NCI-H2171 (cell line): Measurements from ENCODE around the gene KIF22.
"Not testable (repeated sequence)": the region's sequence is repeated elsewhere in the genome, so short reads cannot be mapped to it uniquely, and the experiment has no call there.

Source experiments
- DNase-seq: peaks from one replicate; lab custom pipeline; 2025; lab: John Stamatoyannopoulos, UW

KIF22 gene

DNA sequence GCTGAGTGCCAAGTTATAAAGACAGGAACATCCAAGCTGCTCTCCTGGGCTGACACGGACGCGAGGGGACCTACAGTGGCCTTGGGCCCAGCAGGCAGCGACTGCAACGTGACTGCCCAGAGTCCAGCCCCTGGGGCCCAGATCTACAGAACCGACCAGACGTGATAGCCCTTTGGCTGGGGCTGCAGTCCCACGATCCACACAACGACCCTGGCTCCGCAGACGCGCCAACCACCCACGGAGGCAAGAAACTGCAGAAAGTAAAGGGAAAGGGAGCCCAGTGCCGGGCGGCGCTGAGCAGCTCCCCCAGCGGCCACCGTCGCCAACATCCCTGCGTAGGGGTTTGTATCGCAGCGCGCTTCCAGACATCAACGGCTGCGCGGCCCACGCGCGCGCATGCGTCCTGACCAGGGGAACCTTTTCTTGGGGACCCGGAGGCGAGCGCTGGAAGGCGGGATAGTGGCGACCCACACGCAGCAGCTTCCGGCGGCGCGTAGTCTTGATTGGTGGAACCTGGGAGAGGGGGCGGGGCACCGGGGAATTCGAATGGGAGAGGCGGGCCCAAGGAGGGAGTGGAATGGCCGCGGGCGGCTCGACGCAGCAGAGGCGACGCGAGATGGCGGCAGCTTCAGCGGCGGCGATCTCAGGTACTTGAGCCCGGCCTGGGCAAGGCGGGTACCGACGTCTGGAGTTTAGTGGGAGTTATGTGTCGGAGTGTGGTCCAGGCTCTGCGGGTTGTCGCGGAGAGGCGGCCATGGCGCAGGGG is at the start of gene KIF22:
TSS of gene KIF22 (plus strand) at position 569 of the 766 bp plus-strand sequence. CDS start at position 578, 9 bp downstream.
- peak; percentile 98 for DNase-seq

DNA sequence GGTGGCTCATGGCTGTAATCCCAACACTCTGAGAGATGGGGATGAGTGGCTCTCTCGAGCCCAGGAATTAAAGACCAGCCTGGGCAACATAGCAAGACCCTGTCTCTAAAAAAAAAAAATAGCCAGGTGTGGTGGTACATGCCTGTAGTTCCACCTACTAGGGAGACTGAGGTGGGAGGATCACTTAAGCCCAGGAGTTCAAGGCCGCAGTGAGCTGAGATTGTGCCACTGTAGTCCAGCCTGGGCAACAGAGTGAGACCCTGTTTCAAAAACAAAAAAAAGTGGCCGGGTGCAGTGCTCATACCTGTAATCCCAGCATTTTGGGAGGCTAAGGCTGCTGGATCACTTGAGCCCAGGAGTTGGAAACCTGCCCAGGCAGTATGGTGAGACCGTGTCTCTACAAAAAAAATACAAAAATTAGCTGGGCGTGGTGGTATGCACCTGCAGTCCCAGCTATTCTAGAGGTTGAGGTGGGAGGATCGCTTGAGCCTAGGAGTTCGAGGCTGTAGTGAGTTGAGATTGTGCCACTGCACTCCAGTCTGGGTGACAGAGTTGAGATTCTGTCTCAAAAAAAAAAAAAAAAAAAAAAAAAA is 47.8 kb upstream of the KIF22 start:
- DNase-seq: peak; percentile 42

DNA sequence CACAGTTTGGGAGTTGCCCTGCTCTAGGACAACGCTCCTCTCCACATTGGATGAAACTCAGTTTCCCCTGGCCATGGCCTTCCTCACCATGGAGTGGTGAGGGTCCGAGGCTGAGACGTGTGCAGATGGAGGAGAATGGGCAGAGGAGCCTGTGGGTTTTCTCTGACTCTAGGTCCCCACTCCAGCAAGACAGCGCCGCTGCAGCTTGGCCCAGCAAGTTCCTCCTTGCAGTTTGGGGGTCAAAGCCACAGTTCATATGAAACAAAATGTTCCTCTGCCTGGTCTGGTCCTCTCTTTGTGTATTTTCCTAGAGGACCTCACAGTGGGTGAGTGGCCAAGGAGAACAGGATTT is 47.1 kb upstream of the KIF22 start:
- DNase-seq: no peak

DNA sequence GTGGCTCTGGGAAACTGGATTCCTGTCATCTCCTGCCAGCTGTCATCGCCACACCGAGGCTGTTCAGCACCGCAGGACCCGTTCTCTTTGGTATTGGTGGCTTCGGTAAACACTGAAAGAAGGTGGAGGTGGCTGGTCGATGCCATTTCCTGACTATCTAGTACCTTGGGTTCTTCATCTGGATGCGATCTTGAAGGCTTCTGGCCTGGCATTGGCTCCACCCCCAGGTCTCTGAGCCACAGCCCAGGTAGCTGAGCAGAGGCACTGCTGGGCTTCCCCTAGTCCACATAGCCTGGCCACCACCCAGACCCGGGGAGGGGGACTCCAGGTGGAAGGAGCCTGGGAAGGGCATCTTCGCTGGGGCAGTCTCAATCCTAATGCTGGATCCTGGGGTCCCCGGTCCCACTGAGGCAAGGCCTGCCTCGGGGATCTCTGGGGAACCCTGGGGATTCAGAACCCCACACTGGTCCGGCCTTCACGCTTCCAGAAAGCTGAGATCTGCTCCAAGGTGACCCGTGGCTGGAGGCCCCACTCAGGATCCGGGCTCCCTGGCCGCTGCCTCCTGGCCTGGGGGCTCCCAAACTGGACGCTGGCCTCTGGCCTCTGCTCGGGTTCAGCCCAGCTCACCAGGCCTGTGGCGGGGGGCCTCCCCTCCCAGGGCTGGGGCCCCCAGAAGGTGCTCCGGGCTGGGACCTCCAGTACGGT is 46.6 kb upstream of the KIF22 start:
- no peak for DNase-seq

DNA sequence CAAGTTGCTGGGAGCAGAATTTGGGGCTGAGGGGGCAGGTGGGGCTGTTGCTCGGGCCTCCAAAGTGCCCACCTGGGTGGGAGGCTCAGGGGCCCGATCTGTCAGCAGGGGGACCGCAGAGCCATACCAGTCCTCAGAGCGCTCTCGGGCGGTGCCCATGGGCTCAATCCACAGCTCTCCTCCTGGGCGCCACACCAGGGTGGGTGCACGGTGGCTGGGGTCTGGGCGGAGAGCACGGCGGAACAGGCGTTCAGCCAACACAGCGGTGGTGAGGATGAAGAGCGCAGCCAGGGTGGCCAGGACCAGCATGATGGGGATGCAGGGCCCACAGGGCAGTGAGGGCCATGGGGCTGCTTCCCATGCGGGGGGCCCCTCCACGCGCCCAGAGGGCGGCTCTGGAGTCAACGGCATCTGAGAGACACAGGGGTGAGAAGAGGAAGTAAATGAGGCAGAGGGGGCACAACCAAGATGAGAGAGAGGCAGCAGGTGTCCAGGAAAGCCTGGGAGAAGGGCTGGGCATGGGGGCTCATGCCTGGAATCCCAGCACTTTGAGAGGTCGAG is 45.9 kb upstream of the KIF22 start:
- DNase-seq: no peak

DNA sequence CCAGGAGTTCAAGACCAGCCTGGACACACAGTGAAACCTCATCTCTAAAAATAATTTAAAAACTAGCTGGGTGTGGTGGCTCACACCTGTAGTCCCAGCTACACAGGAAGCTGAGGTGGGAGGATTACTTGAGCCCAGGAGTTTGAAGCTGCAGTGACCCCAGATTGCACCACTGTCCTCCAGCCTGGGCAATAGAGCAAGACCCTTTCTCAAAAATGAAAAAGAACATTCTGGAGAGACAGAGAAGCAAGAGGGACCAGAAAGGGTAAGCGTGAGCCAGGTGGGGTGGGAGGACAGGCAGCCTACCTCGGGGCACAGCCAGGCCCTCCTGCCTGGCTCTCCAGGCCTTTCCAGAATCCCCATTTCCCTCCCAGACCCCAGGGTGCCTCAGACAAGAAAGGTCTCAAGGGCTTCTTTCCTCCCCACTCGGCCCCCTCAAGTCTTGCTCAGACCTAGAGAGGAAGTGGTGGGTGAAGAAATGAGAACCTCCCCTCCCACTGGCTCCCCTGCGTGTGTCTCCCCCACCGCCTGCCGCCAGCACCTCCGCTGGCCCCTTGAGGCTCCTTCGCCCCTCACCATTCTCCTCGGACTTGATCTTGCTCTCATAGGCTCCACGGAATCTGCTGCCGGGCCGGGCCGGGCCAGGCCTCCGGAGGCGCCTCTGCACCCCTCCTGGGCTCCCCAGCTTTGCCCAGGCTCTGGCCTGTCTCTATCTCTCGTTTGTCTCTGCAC is 45.3 kb upstream of the KIF22 start:
- DNase-seq: no peak

DNA sequence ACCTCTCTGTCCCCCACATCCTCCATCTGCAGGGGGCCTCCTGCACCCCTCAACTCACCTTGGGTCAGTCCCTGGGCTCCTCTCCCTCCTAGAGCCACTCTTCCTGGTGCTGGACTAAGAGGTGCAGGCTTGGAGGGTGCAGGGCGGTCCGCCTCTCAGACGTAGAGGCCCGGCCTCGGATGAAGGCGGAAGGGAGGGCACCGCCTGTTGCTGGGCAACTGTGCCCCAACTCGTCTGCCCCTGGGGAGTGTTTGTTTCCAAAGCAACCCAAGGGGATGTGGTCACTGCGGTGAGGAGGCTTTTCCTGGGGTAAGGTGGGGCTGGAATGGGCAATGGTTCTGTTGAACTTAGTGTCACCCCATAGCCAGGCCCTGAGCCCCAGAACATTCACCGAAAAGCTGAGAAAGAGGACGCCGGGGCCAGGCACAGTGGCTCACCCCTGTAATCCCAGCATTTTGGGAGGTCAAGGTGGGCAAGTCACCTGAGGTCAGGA is 44.7 kb upstream of the KIF22 start, which contains the start of gene C16orf54:
TSS of gene C16orf54 (minus strand) at position 138 of the 493 bp plus-strand sequence. CDS start 1,039 bp downstream, outside the sequence.
- no peak for DNase-seq

DNA sequence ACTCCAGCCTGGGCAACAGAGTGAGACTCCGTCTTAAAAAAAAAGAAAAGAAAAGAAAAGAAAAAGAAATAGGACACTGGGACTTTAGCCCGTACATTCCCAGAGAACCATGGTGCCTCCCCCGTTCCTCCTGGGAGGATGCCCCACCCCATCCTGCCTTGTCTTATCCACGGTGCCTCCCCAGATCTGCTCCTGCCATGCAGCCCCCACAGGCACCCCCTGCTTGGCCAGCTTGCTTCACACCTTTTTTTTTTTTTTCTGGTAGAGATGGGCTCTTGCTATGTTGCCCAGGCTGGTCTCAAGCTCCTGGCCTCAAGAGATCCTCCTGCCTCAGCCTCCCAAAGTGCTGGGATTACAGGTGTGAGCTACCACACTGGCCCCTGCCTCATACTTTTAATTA is 44.0 kb upstream of the KIF22 start:
- not testable (repeated sequence) for DNase-seq

DNA sequence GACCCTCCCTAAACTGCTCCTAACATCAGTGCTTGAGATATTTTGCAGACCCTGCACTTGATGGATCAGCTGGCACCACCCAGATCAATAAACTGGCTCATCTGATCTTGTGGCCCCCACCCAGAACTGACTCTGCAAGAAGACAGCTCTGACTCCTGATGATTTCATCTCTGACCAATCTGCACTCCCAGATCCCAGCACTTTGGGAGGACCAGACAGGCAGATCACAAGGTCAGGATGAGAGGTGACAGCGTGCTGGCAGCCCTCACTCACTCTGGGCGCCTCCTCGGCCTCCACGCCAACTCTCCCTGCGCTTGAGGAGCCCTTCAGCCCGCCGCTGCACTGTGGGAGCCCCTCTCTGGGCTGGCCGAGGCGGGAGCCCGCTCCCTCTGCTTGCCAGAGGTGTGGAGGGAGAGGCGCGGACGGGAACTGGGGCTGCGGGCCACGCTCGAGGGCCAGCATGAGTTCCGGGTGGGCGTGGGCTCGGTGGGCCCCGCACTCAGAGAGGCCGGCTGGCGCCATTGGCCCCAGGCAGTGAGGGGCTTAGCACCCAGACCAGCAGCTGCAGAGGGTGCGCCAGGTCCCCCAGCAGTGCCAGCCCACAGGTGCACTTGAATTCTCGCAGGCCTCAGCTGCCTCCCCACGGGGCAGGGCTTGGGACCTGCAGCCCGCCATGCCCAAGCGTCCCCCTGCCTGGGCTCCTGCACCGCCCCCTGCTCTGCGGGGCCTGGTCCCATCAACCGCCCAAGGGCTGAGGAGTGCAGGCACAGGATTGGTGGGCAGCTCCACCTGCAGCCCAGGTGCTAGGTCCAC is 42.4 kb upstream of the KIF22 start:
- no peak for DNase-seq

DNA sequence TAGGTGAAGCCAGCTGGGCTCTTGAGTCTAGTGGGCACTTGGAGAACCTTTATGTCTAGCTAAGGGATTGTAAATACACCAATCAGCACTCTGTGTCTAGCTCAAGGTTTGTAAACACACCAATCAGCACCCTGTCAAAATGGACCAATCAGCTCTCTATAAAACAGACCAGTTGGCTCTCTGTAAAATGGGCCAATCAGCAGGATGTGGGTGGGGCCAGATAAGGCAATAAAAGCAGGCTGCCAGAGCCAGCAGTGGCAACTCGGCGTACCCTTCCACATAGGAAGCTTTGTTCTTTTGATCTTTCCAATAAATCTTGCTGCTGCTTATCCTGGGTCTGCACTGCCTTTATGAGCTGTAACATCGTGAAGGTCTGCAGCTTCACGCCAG is 41.8 kb upstream of the KIF22 start:
- not testable (repeated sequence) for DNase-seq

DNA sequence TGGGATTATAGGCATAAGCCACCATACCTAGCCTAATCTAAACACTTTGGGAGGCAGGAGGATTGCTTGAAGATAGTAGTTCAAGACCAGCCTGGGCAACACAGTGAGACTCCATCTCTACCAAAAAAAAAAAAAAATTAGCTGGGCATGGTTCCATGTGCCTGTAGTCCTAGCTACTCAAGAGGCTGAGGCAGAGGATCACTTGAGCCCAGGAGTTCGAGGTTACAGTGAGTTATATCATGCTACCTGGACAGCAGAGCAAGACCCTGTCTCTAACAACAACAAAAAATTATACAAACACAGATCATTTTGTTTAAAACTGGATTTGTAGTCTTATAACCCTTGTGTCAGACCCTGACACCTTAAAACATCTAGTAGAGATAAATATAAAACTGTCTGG is 37.0 kb upstream of the KIF22 start:
- no peak for DNase-seq

DNA sequence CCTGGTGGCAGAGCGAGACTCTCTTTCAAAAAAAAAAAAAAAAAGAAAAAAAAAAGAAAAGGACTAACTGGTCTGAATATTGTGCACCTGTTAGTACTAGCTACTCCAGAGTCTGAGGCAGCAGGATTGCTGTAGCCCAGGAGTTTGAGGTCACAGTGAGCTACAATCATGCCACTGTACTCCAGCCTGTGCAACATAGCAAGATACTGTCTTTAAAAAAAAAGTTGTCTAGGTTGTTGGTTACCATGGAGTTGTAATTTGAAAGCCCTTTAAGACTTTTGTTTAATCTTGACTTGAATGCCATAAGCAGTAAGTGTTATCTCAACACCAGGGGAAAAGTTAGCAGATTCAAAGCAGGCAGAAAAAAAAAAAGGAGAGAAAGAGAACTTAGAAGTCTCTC is 33.9 kb upstream of the KIF22 start:
- no peak for DNase-seq

DNA sequence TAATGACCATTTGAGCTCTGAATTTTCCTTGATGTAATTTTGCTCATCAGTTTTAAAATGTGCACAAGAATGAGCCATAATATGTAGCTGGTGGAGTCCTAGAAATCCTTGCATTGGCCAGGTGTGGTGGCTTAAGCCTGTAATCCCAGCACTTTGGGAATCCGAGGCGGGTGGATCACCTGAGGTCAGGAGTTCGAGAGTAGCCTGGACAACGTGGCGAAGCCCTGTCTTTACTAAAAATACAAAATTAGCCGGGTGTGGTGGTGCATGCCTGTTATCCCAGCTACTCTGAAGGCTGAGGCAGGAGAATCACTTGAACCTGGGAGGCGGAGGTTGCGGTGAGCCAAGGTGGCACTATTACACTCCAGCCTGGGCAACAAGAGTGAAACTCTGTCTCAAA is 33.5 kb upstream of the KIF22 start:
- DNase-seq: not testable (repeated sequence)

DNA sequence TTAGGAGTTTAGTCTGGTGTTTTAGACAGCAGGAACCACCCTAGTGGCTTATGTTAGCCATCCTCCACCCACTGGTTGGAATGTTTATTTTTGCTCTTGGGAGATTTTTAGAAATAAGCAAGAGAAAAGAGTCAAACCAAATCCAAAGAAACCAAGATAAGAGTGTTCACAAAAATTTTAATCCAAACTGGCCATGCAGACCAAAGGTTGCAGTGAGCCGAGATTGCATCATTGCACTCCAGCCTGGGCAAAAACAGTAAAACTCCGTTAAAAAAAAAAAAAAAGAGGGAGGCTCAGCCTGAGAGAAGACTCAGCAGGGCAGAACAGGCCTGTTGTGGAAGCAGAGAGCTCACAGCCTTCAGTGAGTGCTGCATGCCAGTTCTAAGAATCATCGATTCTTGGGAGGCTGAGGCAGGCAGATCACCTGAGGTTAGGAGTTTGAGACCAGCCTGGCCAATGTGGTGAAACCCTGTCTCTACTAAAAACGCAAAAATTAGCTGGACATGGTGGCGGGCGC is 32.5 kb upstream of the KIF22 start:
- DNase-seq: no peak

DNA sequence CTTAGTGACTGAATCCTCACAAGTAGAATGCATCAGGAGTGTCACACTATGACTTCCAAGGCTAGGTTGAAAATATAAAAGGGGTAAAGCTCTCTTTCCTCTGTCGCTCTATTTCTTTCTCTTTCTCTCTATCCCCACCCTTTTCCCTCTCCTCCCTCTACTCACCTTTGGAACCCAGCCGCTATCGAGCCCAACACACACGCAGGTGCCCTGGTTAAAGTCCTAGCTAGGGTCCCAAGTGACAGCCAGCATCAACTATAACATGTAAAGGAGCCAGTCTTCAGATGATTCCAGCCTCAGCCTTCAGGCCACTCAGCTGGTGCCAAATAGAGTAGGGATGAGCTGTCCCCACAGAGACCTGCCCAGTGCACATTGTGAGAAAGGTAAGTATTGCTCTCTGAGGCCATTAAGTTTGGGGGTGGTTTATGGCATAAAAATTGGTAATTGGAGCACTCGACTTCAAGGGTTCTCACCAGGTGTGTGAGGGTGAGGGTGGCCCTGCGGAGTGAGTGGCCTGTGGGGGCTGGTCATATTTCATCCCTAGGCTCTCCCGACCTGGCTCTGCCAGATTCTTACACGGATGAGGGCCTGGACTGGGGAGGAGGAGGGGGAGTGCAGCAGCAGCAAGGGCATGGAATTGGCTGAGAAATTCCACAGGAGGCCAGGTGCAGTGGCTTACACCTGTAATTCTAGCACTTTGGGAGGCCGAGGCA is 29.8 kb upstream of the KIF22 start:
- DNase-seq: no peak

DNA sequence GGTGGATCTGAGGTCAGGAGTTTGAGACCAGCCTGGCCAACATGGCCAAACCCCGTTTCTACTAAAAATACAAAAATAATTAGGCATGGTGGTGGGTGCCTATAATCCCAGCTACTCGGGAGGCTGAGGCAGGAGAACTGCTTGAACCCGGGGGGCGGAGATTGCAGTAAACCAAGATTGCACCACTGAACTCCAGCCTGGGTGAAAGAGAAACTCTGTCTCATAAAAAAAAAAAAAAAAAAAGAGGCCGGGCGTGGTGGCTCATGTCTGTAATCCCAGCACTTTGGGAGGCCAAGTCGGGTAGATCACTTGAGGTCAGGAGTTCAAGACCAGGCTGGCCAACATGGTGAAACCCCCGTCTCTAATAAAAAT is 29.3 kb upstream of the KIF22 start:
- DNase-seq: not testable (repeated sequence)

DNA sequence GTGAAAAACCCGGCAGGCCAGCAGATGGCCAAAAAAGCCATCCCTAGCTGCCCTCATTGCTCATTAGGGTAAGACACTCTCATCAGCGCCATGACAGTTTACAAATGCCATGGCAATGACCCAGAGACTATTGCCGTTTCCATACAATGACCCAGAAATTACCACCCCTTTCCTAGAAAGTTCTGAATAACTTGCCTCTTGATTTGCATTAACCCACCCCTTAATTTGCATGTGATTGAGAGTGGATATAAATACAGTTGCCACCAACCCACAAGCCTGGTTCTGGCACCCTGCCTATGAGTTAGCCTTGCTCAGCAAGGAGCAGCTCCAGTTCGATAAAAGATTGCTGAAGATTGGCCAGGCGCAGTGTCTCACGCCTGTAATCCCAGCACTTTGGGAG is 28.7 kb upstream of the KIF22 start:
- DNase-seq: no peak

DNA sequence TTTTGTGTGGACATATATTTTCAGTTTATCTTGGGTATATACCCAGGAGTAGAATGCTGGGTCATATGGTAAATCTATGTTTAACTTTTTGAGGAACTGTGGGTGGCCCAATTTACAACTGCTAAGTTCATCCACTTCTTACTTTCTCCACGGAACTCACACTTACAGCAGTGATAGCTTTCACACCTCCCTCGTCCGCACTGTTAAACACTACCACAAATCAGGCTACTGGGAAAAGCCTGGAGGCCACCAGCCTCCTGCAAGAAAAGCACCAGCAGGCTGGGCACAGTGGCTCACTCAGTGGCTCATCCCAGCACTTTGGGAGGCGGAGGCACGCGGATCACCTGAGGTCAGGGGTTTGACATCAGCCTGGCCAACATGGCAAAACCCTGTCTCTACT is 27.2 kb upstream of the KIF22 start:
- no peak for DNase-seq

DNA sequence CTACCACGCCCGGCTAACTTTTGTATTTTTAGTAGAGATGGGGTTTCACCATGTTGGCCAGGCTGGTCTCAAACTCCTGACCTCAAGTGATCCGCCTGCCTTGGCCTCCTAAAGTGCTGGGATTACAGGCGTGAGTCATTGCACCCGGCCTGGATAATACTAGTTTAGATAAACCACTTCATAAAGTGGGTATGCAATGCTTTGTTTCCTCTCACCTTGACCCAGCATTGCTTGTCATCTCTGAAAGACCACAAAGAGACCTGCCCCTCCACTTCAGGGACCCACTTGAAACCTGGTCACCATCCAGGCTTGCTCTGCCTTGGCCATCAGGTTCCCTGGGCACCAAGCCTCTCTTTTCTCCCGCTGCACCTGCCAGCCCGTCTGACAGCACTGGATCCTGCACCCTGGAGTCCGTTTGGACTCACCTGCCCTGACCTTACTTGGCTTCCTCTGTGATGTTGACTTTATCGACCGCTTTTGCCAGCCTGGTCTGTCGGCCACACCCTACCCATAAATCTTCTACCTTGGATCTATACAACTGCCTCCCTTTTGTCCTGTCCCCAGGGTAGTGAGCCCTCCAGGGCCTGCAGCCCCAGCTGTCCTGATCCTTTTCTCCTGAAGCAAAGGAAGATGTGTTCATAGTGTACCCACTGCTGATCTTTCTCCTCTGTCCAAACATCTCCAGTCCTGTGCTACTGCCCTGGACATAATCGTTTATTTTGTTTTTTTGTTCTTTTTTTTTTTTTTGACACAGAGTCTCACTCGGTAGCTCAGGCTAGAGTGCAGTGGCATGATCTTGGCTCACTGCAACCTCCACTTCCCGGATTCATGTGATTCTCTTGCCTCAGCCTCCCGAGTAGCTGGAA is 25.2 kb upstream of the KIF22 start:
- DNase-seq: no peak
